Stimulated activated CD8-positive, alpha-beta memory T cell treated with anti-CD3 and anti-CD28 coated beads, Interleukin-7, amount 100 ng/mL, for 48 hours (primary cell): ENCODE data around the gene RBM18.

Experiments
- DNase-seq, 2 donors: peaks; one replicate each; pipeline ENCODE4 v3.0.0-alpha.2; 2020; ENCODE audit warnings: low read depth in 1 of 2; ENCODE audit errors: extremely low read depth in 1 of 2

RBM18 gene

GRCh38 chr9:122225312-122226141 lies 39.1 kb downstream of the RBM18 start:
- DNase-seq = no peak

- DNase-seq = no peak
These were observed 41.2 kb downstream of the RBM18 start for GRCh38 chr9:122223435-122223834.

GRCh38 chr9:122222791-122223190 lies 41.8 kb downstream of the RBM18 start:
- no peak for DNase-seq

DNA sequence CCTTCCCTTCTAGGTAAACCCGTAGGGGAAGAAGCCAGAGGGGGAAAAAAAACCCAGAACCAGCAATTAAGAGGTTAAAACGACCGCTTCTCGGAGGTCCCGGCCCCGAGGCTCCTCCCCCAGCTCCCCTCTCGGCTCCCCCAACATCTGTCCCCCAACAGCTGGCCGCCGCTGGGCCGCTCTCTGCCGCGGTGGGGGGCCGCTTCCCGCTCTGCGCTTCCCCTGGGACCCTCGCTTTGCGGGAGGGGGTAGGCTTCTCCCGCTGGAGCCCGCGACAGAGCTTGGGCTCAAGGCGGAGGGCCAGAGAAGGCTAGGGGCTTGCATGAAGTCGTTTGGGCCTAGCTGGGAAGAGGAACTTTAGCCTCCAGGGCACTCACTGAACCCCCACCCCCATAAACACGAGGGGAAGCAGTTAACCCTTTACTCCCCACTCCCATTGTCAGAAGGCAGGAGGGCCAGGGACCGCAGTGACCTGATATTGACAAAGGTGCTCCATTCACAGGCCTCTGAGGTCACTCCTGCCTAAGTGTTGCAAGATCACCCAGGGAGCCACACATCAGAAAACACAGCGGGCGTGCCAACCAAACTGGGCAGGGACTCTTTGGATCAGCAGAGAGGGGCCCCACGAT lies 43.3 kb downstream of the RBM18 start:
- DNase-seq = no peak

DNA sequence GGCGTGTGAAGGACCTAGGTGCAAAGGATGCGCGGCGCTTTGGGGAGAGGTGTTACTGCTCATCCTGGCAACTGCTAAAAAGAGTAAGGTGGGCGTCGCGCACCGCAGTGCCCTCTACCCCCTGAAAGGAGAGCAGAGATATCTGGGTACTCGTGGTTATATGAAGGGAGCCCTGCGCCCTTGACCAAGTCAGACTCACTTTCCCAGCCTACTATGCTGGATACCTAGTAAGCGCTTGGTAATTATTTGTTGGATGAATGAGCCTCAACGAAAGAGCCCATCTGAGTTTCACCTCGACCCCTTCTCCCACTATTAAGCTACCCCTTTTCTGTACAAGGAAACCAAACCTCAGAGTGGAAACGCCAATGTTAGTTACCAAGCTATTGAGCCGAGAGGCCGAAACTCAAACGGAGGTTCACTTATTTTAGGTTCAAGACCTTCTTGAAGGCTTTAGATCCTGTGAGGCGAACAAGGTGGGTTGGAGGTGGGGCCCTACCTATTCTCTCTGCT lies 43.9 kb downstream of the RBM18 start:
- no peak for DNase-seq

DNA sequence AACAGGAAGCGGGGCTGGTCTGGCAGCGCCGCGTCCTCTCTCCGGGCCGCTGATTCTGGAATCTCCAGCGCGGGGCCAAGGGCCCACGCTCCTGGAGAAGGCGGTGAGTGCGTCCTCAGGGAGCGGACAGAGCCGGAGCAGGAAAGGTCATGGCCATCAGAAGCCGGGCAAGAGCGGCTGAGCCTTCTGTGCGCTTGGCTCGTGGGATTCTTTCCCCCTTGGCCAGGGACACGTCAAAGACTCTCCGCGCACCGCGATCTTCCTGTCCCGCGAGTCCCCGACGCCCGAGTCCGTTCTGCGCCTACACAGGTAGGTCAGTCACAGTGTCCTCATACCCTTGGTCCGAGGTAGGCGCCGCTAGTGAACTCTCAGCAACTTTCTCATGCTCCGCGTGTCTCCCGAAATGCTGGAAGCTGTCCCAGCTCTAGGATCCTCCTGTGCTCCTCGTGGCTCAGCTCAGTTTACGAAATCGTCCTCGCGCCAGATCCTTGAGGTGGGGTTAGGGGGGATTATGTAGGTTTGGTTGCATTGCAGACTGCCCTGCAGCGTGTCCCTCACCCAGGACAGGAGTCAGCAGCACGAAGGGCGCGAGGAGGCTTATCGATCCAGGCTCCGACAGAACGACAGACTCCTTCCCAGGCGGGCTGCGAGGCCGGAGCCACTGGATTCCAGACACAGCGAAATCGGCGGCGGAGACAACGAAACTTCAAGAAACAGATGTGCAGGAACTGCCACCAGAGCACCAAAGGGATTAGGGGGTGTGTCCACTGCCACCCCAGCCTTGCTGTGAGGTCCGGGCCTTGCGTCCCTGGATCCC lies 44.6 kb downstream of the RBM18 start:
- DNase-seq = no peak

- no peak for DNase-seq
These were observed 45.4 kb downstream of the RBM18 start for GRCh38 chr9:122218935-122219855.

DNA sequence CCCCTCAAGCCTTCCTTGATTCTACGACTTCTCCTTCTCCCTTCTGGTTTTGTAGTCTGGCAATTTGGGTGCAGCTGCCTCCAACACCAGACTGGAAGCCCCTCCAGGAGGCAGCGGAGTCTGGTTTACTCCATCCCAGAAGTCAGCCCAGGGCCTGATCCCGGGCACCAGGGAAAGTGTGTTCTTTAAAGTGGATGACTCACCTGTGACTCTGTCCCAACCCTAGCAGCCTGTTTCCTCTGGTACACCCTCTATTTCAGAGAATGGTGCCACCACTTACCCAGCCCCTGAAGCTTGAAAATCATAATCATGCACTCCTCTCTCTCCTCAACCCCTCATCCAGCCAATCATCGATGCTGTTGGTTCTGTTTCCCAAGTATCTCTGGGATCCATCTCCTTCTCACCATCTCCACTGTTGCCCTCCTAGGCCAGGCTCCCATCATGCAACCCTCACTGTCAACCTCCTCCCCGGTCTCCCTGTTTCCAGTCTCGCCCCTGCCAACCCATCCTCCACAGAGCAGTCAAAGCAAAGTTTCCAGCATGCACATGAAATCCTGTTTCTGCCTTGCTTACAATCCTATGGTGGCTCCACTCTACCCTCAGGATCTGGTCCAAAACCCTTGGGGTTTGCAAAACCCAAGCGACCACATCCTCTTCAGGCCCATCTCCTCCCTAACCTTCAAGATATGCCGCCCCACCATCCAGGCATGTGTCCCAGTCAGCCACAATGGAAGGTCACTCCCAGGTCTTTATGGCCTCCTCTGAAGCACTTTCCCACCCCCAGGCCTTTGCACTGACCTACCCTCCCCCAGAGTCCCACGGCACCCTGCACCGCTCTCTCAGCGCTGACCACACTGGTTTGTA lies 46.3 kb downstream of the RBM18 start:
- DNase-seq = no peak

GRCh38 chr9:122217640-122218039 lies 47.0 kb downstream of the RBM18 start:
- no peak for DNase-seq

DNA sequence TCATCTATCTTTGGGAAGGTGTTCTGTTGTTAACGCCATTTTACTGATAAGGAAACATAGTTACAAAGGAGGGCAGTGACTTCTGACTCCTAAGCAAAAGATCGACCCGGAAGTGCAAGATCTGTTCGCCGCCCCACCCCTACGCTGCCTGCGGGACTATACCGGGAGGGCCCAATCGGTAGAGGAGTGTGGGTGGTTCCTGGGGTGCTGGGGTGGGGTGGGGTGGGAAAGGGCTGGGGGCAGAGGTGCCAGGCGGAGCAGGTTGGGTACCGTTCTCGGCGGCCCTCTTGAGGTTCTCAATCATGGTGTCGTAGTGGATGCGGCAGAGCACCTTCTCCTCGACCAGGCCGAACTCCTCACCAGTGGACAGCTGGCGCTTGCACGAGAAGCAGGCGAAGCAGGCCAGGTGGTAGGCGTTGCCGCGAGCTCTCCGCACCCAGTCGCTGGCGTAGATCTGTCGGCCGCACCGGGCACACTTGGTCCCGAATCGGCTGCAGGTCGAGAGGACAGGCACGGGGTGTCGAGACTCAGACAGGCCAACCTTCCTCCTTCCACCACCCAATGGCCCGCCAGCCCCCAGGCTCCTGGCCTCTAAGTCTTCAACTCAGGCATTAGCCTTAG lies 47.7 kb downstream of the RBM18 start:
- DNase-seq = no peak

DNA sequence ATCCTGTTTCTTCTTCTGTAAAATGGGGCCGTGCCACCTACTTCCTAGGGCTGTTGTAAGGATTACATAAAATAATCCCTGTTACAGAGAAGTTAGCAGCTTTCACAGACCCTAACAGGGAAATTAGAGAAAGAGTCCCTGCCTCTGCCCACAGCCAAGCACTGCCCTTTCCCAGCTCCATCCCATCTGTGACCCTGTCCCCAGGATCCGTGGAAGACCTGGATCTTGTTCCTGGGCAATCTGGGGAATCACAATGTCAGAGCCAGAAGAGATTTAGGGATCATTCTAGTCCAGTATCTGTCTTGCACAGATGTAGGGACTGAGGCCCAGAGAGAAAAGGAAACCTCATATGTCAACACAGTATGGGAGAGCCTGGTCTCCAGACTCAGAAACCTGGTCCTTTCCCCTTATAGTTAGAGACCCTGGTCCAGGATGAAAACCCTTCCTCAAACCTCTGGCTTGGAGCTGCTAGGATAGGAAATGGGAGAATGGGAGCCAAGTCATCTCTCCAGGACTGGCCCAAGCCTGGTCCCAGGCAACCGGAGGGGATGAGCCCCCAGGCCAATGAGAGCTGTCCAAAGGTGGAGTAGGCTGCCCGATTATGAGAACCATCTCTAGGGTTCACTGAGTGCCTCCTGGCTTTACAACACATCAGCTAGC lies 48.4 kb downstream of the RBM18 start:
- no peak for DNase-seq

DNA sequence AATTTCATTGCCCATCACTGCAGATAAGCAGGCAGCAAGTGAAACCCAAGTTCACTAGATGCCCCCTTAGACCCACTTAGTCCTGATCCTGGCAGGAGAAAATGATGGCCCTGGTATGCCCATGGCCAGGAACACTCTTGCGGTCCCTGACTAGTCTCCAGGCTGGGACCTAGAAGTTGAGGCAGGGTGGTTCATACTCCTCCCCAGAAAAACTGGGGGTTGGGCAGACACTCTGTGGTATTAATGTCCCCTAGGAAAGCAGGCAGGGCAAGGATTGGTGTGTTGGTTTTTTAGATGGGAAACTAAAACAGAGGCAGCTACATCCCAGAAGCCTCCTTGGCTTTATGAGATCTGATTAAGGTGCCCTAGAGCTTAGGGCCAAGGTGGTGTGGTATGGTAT lies 49.0 kb downstream of the RBM18 start:
- DNase-seq = no peak

DNA sequence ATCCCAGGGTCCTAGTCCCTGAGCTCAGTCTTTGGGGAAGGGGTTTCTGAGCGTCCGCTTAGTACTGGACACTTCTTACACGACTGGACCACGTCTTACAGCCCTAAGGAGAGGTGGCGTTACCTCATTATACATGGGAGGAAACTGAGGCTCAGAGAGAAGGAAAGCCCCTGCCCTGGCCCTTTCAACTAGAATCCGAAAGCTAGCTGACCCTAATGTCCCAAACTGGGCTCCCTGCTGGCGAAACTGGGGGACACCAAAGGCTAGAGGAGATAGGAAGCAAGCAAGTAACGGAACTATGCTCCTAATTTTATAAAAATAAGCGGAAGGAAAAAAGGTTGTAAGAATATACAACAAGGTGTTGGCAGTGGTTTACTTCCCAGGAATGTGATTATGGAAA lies 50.1 kb downstream of the RBM18 start:
- DNase-seq = no peak

DNA sequence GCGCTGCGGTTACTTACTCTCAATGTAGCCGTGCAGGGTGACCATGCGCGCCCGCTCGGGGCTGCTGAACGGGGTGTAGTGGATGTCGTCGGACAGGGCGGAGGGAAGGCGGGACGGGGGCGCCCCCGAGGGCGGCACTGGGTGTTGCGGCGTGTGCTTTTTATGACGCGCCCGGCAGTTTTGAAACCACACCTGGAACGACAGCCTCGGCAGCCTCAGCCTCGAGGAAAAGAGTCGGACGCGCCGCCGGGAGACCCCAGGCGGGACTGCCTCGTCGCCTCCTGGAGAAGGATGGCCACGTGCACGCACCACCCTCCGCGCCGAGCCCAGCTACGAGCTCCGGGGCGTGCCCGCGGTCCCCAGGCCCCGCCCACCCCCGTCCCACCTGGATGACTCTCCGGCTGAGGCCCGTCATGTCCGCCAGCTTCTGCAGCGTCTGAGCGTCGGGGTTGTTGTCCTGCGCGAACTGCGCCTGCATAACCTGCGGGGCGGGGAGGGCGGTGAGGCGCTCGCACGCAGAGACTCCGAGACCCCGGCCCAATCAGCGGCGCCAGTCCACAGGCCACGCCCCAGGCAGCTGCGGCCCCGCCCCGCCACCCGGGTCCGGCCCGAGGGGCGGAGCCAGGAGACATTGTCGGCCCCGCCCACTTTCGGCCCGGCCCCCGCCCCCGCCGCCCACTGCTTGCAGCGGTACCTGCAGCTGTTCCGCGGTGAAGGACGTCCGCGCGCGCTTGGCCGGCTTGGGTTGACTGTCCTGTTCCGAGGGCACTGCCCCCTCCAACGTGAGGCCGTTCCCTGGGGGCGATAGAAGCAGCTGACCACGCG lies 50.8 kb downstream of the RBM18 start:
- peak; percentile 14 to 36 for DNase-seq

- no peak for DNase-seq
These were observed 51.5 kb downstream of the RBM18 start for GRCh38 chr9:122213102-122213588.

DNA sequence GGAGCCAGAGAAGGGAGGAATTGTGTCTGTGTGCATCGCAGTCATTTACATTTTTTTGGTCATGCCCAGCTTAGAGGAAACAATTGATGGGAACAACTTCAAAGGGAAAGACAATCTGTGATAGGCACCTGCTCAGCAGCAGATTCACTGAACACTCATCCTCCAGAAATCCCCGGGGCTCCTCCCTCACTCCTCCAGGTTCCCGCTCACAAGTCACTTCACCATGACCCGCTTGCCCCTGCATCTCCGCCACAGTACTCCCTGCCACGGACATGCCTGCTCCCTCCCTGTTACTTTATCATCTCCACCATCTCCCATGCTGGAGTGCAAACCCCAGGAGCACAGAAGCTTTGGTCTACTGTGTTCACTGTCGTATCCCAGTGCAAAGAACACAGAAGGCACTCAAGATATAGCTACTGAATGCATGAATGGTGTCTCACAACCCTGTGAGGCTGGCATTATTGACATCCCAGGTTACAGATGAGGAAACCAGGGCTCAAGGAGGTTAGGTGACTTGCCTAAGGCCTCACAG lies 52.1 kb downstream of the RBM18 start:
- DNase-seq = no peak

DNA sequence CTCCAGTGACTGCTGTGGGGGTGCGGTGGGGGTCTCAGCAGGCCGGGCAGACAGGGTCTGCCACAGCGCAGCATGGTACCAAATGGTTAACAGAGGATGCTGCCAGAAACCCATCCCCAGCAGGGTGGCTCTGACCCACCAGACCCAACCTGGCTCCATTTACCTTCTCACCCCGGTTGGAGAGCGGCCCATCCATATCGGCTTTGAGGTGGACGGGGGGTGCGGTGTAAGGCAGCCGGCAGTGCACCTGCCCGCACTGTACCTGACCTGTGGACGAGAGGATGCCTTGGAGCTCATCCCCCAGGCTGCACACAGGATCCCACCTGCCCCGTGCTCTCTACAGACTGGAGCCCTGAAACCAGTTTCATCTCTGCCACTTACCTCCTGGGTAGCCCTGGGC lies 55.2 kb downstream of the RBM18 start:
- DNase-seq = no peak
